ENCODE measurements around the gene PVRIG.
"Not testable (repeated sequence)": the region's sequence is repeated elsewhere in the genome, so short reads cannot be mapped to it uniquely, and the experiment has no call there.

PVRIG gene

GRCh38 chr7:100195901-100196322 is 23.8 kb upstream of the PVRIG start:
- not testable (repeated sequence) for DNase-seq

GRCh38 chr7:100198266-100198665 is 21.5 kb upstream of the PVRIG start:
- no peak for DNase-seq

DNA sequence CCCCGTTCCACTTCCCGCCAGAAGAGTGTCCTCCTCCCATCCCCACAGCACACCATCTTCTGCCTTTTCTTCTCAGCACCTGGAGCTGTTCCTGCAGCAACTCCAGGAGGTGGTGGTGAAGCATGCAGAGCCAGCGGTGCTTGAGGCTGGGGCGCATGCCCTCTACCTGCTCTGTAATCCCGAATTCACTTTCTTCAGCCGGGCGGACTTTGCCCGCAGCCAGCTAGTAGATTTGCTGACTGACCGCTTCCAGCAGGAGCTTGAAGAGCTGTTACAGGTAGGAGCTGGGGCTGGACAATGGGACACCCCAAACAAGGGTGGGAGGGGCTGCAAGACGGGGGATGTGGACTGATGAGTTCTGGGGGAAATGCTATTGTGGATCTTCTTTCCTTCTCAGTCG is 19.1 kb upstream of the PVRIG start:
- DNase-seq, result no peak

DNA sequence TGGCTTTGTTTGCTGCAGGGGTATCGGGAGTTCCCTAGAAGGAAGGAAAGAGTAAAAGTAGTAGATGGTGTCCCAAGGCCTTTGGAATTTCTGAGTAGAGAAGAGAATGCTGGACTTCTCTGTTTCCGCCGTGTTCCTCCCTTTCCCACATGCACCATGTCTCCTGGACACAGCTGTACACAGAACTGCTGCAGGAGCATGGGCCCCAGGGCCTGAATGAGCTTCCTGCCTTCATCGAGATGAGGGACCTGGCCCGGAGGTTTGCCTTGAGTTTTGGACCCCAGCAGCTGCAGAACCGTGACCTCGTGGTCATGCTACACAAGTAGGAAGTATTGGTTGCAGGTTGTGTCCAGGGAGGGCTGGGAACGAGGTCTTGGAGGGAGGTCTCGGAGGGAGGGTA is 15.3 kb upstream of the PVRIG start:
- DNase-seq, result no peak

DNA sequence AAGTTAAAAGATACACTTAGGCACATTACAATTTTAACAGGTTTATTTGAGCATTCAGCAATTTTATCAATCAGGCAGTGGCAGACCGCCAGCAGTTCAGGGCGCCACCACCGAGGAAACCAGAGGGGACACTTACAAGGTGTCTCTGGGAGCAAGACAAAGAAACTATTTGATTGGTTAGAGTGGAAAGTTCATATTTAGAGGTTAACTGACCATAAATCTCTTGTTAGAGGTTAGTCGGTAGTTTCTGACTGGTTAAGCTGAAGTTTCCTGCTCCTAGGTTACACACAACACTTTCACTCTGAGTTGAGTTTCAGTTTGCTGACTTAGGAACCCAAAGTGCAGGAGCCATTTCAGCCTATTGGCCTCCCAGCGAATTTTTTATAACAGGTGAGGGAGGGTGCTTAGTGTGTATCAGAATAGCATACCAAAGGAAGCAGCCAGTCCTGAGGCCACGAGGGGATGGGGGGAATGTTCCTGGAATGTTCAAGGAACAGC is 10.8 kb upstream of the PVRIG start:
- peak; percentile 89 for DNase-seq

- no peak for DNase-seq
Observed at GRCh38 chr7:100209493-100209892, 10.3 kb upstream of the PVRIG start.

- DNase-seq, result no peak
Observed at GRCh38 chr7:100210805-100211204, 8.9 kb upstream of the PVRIG start.

DNA sequence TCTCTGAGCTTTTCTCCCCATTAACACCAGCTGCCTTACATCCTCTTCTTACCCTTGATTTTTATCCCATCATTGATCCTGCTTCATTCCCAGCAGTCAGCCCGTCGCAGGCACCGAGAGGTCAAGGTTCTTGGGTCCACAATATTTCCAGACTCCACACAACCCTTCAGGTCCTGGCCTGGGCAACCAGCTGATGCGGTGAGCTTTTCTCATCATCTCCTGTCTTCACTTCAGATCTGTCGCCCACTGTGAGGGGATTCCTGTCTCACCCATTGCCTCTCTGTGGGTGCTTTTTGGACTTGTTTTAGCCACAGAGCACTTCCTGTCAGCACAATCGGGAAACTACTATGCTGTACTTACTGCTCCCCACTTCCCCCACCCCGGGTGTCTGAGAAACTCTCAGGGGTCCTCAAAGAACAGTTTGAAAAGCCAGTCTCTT is 8.4 kb upstream of the PVRIG start:
- peak; percentile 62 for DNase-seq

DNA sequence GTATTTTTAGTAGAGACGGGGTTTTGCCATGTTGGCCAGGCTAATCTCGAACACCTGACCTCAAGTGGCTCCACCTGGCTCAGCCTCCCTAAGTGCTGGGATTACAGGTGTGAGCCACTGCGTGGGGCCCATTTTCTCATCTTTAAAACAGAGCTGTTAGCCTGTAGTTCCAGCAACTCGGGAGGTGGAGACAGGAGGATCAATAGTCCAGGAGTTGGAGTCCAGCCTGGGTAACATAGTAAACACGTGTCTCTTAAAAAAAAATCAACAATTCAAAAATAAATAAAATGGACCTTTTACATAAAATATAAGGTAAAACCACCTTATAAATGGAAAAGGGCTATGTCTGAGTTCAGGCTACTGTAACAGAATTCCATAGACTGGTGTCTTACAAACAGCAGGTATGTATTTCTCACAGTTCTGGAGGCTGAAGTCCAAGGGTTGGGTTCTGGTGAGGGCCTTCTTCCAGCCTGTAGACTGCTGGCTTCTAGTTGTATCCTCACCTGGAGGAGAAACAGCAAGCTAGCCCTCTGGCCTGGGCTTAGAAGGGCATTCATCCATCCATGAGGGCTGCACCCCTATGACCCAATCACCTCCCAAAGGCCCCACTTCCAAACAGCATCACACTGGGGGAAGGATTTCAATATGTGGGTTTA is 7.0 kb upstream of the PVRIG start:
- DNase-seq, result no peak

DNA sequence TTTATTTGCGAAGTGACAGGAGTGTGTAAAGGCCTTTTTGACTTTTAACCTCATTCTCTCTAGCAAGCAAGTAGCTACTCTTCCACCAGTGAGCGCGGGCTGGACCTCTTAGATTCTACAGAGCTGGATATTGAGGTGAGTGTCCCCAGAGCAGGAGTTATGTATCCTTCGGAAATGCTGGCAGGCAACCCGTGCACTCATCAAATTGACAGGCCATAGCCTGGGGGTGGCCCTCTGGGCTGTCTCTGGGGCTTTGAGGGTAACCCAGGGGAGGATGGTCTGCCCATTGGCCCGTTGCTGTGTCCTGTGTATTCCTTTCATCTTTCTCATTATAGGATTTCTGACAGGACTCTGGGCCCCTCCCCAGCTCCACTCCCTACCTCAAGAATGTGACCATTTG is 6.1 kb upstream of the PVRIG start:
- DNase-seq, result no peak

DNA sequence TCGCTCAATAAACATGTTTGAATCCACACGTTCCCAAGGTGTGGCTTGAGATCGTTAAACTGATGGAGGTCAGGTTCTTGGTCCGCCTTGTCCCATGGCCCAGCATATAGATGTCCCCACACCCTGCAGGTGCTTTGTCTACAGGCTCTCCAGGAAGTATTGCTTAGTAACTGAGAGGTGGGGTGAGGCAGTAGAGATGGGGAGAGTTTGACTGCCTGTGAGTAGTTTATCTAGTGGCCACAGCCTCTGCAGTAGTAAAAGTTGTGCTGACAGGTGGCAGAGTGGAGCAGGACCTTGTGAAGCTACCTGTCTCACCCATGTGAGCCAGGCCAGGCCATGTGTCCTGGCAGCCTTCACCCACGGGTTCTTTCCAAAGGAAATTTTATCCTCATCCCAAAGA is 5.4 kb upstream of the PVRIG start:
- DNase-seq, result not testable (repeated sequence)

- no peak for DNase-seq
Observed at GRCh38 chr7:100215895-100216294, 3.9 kb upstream of the PVRIG start.

- peak; percentile 91 for DNase-seq
Observed at GRCh38 chr7:100217934-100218333, 1.8 kb upstream of the PVRIG start.

GRCh38 chr7:100219271-100219737 is 445 bp upstream of the PVRIG start:
- peak; percentile 41 for DNase-seq

GRCh38 chr7:100220586-100221230 is 959 bp downstream of the PVRIG start:
- peak; percentile 27 for DNase-seq

- DNase-seq, result peak; percentile 88
Observed at GRCh38 chr7:100221231-100221718, 1.5 kb downstream of the PVRIG start.

DNA sequence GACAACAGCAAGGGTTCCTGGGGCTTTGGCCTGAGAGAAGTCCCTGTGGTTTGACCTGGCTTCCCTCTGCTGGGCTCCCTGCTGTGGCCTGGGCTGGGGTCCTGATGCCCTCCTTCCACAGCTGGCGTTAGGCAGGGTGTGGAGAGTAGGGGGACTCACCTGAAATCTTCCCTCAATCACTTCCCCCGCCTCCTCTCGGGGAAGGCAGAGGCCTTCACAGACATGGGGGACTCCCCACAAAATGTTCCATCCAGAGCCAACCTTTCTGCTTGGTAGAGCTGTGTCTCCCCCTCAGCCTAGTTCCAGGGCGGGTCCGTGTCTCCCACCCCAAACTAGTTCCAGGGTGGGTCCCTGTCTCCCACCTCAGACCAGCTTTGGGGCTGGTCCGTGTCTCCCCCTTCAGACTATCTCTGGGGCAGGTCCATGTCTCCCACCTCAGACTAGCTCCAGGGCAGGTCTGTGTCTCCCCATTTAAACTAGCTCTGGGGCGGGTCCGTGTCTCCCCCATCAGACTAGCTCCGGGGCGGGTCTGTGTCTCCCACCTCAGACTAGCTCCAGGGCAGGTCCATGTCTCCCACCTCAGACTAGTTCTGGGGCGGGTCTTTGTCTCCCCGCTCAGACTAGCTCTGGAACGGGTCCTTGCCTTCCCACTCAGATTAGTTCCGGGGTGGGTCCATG is 2.2 kb downstream of the PVRIG start:
- no peak for DNase-seq

DNA sequence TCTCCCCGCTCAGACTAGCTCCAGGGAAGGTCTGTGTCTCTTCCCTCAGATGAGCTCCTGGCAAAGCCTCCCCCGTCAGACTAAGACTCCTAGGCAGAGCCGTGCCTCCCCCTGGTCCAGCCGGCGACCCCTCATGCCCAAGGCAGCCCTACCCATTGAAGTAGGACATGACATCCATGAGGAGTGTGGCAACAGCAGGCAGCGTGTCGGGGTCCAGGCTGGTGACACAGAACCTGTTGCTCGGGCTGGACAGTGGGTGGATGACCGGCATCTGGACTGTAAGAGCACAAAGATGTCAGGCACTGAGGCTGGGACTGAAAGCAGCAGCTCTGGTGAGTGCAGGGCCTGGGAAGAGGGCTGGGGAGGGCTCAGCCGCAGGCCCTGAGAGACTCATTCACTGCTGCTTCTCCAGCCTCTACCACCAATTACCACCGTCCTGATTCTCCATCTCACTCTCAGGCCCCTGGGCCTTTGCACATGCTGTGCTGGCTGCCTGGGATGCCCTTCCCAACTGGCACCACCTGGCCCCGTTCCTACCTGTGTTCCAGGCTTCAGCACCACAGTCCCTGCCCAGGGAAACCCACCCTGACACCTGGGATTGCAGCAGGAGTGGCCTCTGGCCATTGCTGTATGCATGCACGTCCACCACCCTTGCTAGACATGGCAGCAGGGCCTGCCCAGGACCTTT is 2.8 kb downstream of the PVRIG start:
- DNase-seq, result no peak

DNA sequence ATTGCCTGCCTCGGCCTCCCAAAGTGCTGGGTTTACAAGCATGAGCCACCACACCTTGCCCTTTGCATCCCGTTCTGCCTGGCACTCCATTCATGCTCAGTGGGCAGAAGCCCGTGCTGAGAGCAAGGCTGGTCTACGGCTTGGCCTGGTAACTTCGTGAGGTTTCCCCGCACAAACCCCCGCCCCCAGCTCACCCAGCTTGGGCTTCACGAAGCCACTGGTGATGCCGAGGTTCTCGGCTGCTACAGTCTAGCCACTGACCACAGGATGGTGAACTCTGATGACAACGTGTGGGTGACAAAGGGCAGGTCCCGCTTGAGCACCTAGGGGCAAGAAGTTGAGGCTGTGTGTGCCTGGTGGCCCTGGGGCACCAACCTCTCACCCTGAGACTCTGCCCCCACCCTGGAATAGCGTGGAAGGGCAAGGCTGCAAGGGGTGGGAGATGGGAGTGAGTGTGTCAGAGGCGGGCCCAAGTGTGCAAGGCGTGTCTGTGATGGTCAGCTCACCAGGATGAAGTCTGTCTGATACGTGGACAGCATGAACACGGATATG is 3.7 kb downstream of the PVRIG start:
- not testable (repeated sequence) for DNase-seq

DNA sequence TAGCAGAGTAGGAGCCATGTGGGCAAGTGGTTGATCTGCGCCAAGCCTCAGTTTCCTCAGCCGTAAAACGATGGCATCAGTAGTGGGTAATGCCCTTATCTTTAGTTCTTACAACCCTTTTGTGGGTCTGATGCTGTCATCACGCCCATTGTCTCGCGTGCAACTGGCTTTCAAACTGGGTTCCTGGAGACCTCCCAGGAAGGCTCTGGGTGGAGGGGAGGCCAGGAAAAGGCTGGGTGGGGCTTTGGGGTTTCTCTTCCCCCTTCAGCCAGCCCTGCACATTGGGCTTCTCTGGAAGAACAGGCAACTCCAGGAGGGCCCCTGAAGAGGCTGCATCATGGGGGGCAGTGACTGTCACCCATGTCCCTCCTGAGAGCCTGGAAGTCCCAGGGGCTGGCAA is 5.1 kb downstream of the PVRIG start:
- DNase-seq, result not testable (repeated sequence)

- DNase-seq, result not testable (repeated sequence)
Observed at GRCh38 chr7:100234660-100235317, 15.0 kb downstream of the PVRIG start.

DNA sequence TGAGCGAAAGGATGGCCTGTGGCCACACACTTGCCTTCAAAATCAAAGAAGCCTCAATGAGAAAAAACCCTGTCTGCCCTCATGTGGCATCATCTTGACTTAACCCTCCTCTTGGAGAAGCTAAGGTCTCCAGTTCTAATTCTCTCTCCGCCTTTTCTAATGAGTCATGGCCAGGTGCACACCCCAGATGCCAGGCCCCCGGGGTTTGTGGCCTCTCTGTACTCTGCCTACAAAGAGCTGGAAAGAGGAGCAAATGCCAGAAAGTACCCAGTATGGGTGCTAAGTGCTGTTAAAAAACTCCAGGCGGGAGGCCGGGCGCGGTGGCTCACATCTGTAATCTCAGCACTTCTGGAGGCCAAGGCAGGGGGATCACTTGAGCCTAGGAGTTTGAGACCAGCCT is 20.2 kb downstream of the PVRIG start:
- not testable (repeated sequence) for DNase-seq

Measured in activated CD4-positive, alpha-beta T cell treated with anti-CD3 and anti-CD28 coated beads, Interleukin-2, Interleukin-6, amounts not matched to agents 100 ng/mL and 50 ng/mL, durations not matched to agents 16 hours and 8 hours (primary cell).